ENCODE results near the gene ZNF679. TPM values are rescaled to one million over a fixed set of nuclear protein-coding genes. Genes with fewer than 3 reads are reported as not detected.
"Not testable (repeated sequence)": the region's sequence is repeated elsewhere in the genome, so short reads cannot be mapped to it uniquely, and the experiment has no call there.

The ZNF679 gene
- total RNA-seq (not detected), polyA plus RNA-seq (not detected)

DNA sequence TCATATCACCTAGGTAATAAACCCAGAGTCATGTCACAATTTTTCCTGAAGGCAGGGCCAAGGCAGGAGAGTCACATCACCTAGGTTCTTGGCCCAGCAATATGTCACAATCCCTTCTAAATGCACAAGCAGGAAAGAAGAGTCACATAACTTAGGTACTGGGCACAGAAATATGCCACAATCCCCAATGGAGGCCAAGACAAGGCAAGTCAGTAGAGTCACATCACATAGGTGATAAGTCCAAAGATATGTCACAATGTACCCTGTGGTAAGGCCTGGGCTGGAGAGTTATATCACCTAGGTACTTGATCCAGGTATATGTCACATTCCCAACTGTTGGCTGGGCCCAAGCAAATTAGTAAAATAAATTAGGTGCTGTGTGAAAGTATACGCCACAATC, at the start of gene ZNF679:
Gene ZNF679, plus strand, starts transcription at position 301 of the 400 bp plus-strand sequence. CDS start 20,644 bp downstream, outside the sequence.
- H3K4me3 ChIP-seq (ENCODE audit: low read length); H3K27me3 ChIP-seq (ENCODE audit: insufficient read depth, low read length, poor library complexity, severe bottlenecking); H3K27me3 Mint-ChIP-seq; DNase-seq; H3K27ac ChIP-seq (ENCODE audit: low read depth, low read length); H3K27ac Mint-ChIP-seq; H3K4me3 Mint-ChIP-seq; H3K9me3 ChIP-seq (ENCODE audit: low read length); H3K4me1 Mint-ChIP-seq; H3K4me1 ChIP-seq (ENCODE audit: insufficient read depth, low read length); POLR2A ChIA-PET; CTCF ChIA-PET; H3K36me3 ChIP-seq (ENCODE audit: insufficient read depth, low read length); H3K36me3 Mint-ChIP-seq: not testable (repeated sequence)
- H3K9me3 Mint-ChIP-seq, result peaks cover 7 to 37% (median 23%) of the 10 kb centered on the region in 5 donors

DNA sequence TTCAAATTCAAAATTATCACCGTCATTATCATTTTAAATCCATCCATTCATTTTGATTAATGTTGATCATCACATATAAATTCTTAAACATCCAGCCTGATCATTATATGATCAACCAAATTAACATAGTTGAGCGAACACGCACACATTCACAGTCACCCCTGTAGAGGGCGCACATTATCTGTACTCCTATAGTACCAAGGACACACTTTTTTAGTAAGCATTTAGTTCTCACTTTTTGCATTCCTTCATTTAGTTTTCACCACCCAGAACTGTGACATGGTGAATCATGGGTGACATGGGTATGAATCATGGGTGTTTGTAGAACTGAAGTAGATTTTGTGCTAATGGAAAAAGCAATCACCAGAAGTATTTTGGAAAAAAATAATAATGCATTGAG, 47.3 kb upstream of the ZNF679 start:
- ChIA-PET POLR2A (no interaction called here), CTCF (no interaction called here)
- Mint-ChIP-seq H3K4me3 (no peak overlapping the region), H3K27ac (no peak overlapping the region), H3K4me1 (no peaks in the 10 kb centered on the region), H3K27me3 (peaks cover 0 to 12% of the 10 kb centered on the region in 2 donors), H3K36me3 (no peaks in the 10 kb centered on the region), H3K9me3 (peaks cover 0 to 6% (median 3%) of the 10 kb centered on the region in 5 donors)
- DNase-seq, result no peak
- no peaks in the 10 kb centered on the region for H3K9me3 ChIP-seq (ENCODE audit: low read length)
- H3K36me3 ChIP-seq (ENCODE audit: insufficient read depth, low read length), result no peaks in the 10 kb centered on the region
- H3K4me1 ChIP-seq (ENCODE audit: insufficient read depth, low read length), result no peaks in the 10 kb centered on the region
- H3K4me3 ChIP-seq (ENCODE audit: low read length), result no peak overlapping the region
- H3K27me3 ChIP-seq (ENCODE audit: insufficient read depth, low read length, poor library complexity, severe bottlenecking), result no peaks in the 10 kb centered on the region
- H3K27ac ChIP-seq (ENCODE audit: low read depth, low read length), result no peak overlapping the region

GRCh38 chr7:64181586-64181985, 46.7 kb upstream of the ZNF679 start:
- no peak overlapping the region for H3K27ac ChIP-seq (ENCODE audit: low read depth, low read length)
- Mint-ChIP-seq H3K4me3 (no peak overlapping the region), H3K9me3 (peaks cover 0 to 6% (median 3%) of the 10 kb centered on the region in 5 donors), H3K27me3 (peaks cover 0 to 12% of the 10 kb centered on the region in 2 donors), H3K4me1 (no peaks in the 10 kb centered on the region), H3K27ac (no peak overlapping the region), H3K36me3 (no peaks in the 10 kb centered on the region)
- no peaks in the 10 kb centered on the region for H3K27me3 ChIP-seq (ENCODE audit: insufficient read depth, low read length, poor library complexity, severe bottlenecking)
- CTCF ChIA-PET, result interaction anchor here (1.3 kb wide), 1 partner anchor 11 kb away, joined by 4 read pairs; no protein-coding TSS in a partner anchor
- POLR2A ChIA-PET, result no interaction called here
- H3K9me3 ChIP-seq (ENCODE audit: low read length), result no peaks in the 10 kb centered on the region
- H3K4me3 ChIP-seq (ENCODE audit: low read length), result no peak overlapping the region
- no peak for DNase-seq
- no peaks in the 10 kb centered on the region for H3K4me1 ChIP-seq (ENCODE audit: insufficient read depth, low read length)
- no peaks in the 10 kb centered on the region for H3K36me3 ChIP-seq (ENCODE audit: insufficient read depth, low read length)

- no peaks in the 10 kb centered on the region for H3K4me1 Mint-ChIP-seq
- Histone ChIP-seq H3K36me3 (ENCODE audit: insufficient read depth, low read length) (no peaks in the 10 kb centered on the region), H3K9me3 (ENCODE audit: low read length) (no peaks in the 10 kb centered on the region), H3K4me3 (ENCODE audit: low read length) (no peak overlapping the region), H3K27me3 (ENCODE audit: insufficient read depth, low read length, poor library complexity, severe bottlenecking) (no peaks in the 10 kb centered on the region), H3K4me1 (ENCODE audit: insufficient read depth, low read length) (no peaks in the 10 kb centered on the region), H3K27ac (ENCODE audit: low read depth, low read length) (no peak overlapping the region)
- no peaks in the 10 kb centered on the region for H3K36me3 Mint-ChIP-seq
- peaks cover 0 to 12% of the 10 kb centered on the region in 2 donors for H3K27me3 Mint-ChIP-seq
- H3K9me3 Mint-ChIP-seq, result peaks cover 0 to 10% (median 5%) of the 10 kb centered on the region in 5 donors
- CTCF ChIA-PET, result interaction anchor here (1.3 to 1.9 kb wide), 5 partner anchors 11 to 448 kb away, joined by 4 to 19 read pairs (median 7); no protein-coding TSS in a partner anchor
- no peak overlapping the region for H3K27ac Mint-ChIP-seq
- DNase-seq, result no peak
- no peak overlapping the region for H3K4me3 Mint-ChIP-seq
- POLR2A ChIA-PET, result no interaction called here
Observed at GRCh38 chr7:64182036-64182790, 46.1 kb upstream of the ZNF679 start.

DNA sequence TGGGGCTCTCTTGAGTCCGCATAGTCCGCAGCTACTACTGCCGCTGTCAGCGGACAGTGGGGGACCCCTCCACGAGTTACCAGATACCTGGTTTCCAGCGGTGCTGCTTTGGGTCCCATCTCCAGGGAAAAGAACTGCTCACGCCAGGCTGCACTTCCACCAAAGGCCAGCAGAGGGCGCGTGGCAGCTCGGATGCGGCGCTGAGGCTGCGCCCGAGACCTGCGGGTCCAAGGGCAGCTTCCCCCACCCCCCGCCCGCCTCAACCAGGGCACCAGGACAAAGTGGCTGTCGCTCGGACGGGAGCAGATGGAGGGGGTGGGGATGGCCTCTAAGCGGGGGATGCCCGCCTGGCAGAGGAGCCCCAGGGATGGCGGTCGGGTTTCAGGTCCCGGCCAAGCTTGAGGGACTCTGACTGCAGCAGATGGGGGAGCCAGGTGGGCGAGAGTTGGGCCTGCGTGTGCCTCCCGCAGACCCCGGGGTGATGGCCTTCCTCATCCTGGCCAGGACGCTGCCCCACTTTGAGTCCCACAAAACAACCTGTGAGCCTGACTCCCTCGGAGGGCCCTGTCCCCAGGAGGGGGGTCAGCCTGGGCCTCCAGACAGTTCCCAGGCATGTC, 45.0 kb upstream of the ZNF679 start:
- POLR2A ChIA-PET, result no interaction called here
- Histone ChIP-seq H3K4me1 (ENCODE audit: insufficient read depth, low read length) (no peaks in the 10 kb centered on the region), H3K4me3 (ENCODE audit: low read length) (no peak overlapping the region), H3K27me3 (ENCODE audit: insufficient read depth, low read length, poor library complexity, severe bottlenecking) (no peaks in the 10 kb centered on the region), H3K36me3 (ENCODE audit: insufficient read depth, low read length) (no peaks in the 10 kb centered on the region), H3K27ac (ENCODE audit: low read depth, low read length) (no peak overlapping the region), H3K9me3 (ENCODE audit: low read length) (no peaks in the 10 kb centered on the region)
- Mint-ChIP-seq H3K27ac (no peak overlapping the region), H3K4me3 (no peak overlapping the region), H3K27me3 (peaks cover 2 to 12% of the 10 kb centered on the region in 2 donors), H3K4me1 (no peaks in the 10 kb centered on the region), H3K9me3 (peaks cover 0 to 11% (median 5%) of the 10 kb centered on the region in 5 donors), H3K36me3 (no peaks in the 10 kb centered on the region)
- peak in 4 of 5 donors; percentile 16 to 59 (median 29) for DNase-seq
- CTCF ChIA-PET, result interaction anchor here (0.9 to 1.9 kb wide), 6 partner anchors 10 to 447 kb away, joined by 4 to 19 read pairs (median 6); no protein-coding TSS in a partner anchor

DNA sequence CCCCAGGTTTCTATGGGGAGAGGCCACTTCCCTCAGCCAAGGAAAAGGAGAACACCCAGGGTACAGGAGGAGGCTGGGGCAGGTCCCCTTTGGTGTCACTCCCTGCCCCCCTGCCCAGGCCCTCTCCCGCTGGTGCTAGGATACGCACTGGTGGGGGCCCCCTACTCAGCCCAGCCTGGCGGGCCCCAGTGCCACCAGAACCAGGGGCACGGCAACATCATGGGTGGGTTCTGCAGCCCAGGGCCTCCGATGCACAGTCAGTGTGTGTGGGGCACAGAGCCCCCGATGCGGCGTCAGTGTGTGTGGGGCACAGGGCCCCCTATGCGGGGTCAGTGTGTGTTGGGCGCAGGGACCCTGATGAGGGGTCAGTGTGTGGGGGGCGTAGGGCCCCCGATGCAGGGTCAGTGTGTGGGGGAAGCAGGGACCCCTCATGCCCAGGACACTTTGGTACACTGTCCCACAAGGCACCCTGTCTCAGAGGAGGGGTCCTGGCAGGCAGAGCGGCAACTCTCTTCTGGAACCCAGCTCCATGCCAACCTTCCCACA, 44.4 kb upstream of the ZNF679 start:
- Mint-ChIP-seq H3K4me3 (no peak overlapping the region), H3K27me3 (peaks cover 2 to 12% of the 10 kb centered on the region in 2 donors), H3K27ac (no peak overlapping the region), H3K4me1 (no peaks in the 10 kb centered on the region), H3K9me3 (peaks cover 0 to 11% (median 5%) of the 10 kb centered on the region in 5 donors), H3K36me3 (no peaks in the 10 kb centered on the region)
- CTCF ChIA-PET, result interaction anchor here (0.9 to 1.9 kb wide), 5 partner anchors 430 to 446 kb away, joined by 4 to 19 read pairs (median 7); no protein-coding TSS in a partner anchor
- no peaks in the 10 kb centered on the region for H3K4me1 ChIP-seq (ENCODE audit: insufficient read depth, low read length)
- no peaks in the 10 kb centered on the region for H3K27me3 ChIP-seq (ENCODE audit: insufficient read depth, low read length, poor library complexity, severe bottlenecking)
- DNase-seq, result no peak
- H3K36me3 ChIP-seq (ENCODE audit: insufficient read depth, low read length), result no peaks in the 10 kb centered on the region
- POLR2A ChIA-PET, result no interaction called here
- no peaks in the 10 kb centered on the region for H3K9me3 ChIP-seq (ENCODE audit: low read length)
- H3K27ac ChIP-seq (ENCODE audit: low read depth, low read length), result no peak overlapping the region
- H3K4me3 ChIP-seq (ENCODE audit: low read length), result no peak overlapping the region

DNA sequence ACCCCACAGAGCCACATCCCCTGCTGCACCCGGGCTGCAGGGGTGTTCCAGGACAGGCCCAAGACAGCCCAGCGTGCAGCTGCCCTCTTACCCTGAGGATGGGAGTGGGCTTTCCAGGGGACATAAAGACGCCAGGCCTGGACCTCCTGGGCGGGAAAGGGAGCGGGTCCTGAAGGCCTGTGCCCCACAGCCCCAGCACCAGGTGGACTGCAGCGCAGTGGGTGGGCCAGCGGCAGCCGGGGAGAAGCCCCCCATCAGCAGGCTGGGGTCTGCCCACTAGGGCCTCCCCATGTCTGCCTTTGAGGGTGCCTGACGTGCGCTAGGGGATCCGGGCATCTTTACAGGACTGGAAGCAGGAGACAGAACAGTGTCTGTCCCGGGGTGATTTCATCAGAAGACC, 43.9 kb upstream of the ZNF679 start:
- ChIA-PET POLR2A (no interaction called here), CTCF (no interaction called here)
- no peak overlapping the region for H3K4me3 ChIP-seq (ENCODE audit: low read length)
- Mint-ChIP-seq H3K9me3 (peaks cover 0 to 11% (median 3%) of the 10 kb centered on the region in 5 donors), H3K4me1 (no peaks in the 10 kb centered on the region), H3K27me3 (peaks cover 2 to 12% of the 10 kb centered on the region in 2 donors), H3K4me3 (no peak overlapping the region), H3K36me3 (no peaks in the 10 kb centered on the region), H3K27ac (no peak overlapping the region)
- no peaks in the 10 kb centered on the region for H3K4me1 ChIP-seq (ENCODE audit: insufficient read depth, low read length)
- H3K27me3 ChIP-seq (ENCODE audit: insufficient read depth, low read length, poor library complexity, severe bottlenecking), result no peaks in the 10 kb centered on the region
- no peaks in the 10 kb centered on the region for H3K36me3 ChIP-seq (ENCODE audit: insufficient read depth, low read length)
- H3K9me3 ChIP-seq (ENCODE audit: low read length), result no peaks in the 10 kb centered on the region
- DNase-seq, result no peak
- no peak overlapping the region for H3K27ac ChIP-seq (ENCODE audit: low read depth, low read length)

DNA sequence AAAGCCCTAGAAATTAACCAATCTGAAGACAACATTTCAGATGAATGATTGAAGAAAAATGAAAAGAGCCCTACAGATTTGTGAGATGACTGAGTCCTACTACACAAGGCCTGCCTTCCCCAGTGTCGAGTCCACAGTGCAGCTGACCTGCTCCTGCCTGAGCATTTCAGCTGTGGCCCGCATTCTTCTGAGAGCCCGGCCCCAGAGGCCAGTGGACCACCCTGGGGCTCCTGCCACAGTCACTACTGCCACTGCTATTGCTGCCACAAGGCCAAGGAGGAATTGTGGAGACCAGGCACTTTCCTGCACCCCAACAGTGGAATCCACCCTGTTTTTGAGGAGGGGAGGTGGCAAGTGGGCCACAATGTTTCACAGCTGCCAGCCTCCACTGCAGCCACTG, 40.9 kb upstream of the ZNF679 start:
- DNase-seq, result no peak
- Histone ChIP-seq H3K27ac (ENCODE audit: low read depth, low read length) (no peak overlapping the region), H3K9me3 (ENCODE audit: low read length) (no peaks in the 10 kb centered on the region), H3K4me1 (ENCODE audit: insufficient read depth, low read length) (no peaks in the 10 kb centered on the region), H3K36me3 (ENCODE audit: insufficient read depth, low read length) (no peaks in the 10 kb centered on the region), H3K27me3 (ENCODE audit: insufficient read depth, low read length, poor library complexity, severe bottlenecking) (no peaks in the 10 kb centered on the region), H3K4me3 (ENCODE audit: low read length) (no peak overlapping the region)
- POLR2A ChIA-PET, result no interaction called here
- CTCF ChIA-PET, result no interaction called here
- H3K4me3 Mint-ChIP-seq, result no peak overlapping the region
- peaks cover 0 to 6% (median 1%) of the 10 kb centered on the region in 5 donors for H3K9me3 Mint-ChIP-seq
- H3K27me3 Mint-ChIP-seq, result peaks cover 0 to 2% of the 10 kb centered on the region in 2 donors
- H3K27ac Mint-ChIP-seq, result no peak overlapping the region
- no peaks in the 10 kb centered on the region for H3K4me1 Mint-ChIP-seq
- H3K36me3 Mint-ChIP-seq, result no peaks in the 10 kb centered on the region
